ENCODE data around the gene MUSK.

DNA sequence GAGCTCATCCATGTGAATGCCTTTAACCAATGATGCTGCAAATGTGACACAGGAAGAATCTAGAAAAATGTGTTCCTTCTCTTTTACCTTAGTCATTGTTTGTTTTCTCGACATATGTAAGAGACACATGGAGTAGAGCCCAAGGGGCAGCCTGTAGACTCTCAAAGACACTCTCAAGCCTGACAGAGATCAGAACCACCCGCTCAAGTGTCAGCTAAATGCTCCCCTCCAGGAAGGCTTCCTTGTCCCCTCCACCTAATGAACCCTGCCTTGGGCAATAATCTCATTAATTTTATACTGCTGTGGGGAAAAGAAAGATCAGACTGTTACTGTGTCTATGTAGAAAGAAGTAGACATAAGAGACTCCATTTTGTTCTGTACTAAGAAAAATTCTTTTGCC, 157.4 kb downstream of the MUSK start:
- TF ChIP-seq POLR2A (IDR thresholded peaks at IDR 0.05; ENCODE audit: low read depth, low read length) (no peak), EZH2 (IDR thresholded peaks at IDR 0.05; ENCODE audit: borderline replicate concordance, low read depth, low read length, severe bottlenecking) (no peak), POLR2AphosphoS5 (IDR thresholded peaks at IDR 0.05; ENCODE audit: insufficient read depth, low read depth, low read length) (no peak), MYC (IDR thresholded peaks at IDR 0.05; ENCODE audit: low read depth, low read length) (no peak)
- TF ChIP-seq, protein P1, sequence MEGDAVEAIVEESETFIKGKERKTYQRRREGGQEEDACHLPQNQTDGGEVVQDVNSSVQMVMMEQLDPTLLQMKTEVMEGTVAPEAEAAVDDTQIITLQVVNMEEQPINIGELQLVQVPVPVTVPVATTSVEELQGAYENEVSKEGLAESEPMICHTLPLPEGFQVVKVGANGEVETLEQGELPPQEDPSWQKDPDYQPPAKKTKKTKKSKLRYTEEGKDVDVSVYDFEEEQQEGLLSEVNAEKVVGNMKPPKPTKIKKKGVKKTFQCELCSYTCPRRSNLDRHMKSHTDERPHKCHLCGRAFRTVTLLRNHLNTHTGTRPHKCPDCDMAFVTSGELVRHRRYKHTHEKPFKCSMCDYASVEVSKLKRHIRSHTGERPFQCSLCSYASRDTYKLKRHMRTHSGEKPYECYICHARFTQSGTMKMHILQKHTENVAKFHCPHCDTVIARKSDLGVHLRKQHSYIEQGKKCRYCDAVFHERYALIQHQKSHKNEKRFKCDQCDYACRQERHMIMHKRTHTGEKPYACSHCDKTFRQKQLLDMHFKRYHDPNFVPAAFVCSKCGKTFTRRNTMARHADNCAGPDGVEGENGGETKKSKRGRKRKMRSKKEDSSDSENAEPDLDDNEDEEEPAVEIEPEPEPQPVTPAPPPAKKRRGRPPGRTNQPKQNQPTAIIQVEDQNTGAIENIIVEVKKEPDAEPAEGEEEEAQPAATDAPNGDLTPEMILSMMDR (IDR thresholded peaks at IDR 0.05; ENCODE audit: extremely low read depth in 1 of 2, insufficient read depth in 1 of 2, low read depth in 1 of 2, low read length in 2 of 2) = no peak

Measured in endothelial cell of umbilical vein (primary cell).